ENCODE data around the gene TAF8. TPM values are rescaled to one million over a fixed set of nuclear protein-coding genes. Genes with fewer than 3 reads are reported as not detected.
"Not testable (repeated sequence)": the region's sequence is repeated elsewhere in the genome, so short reads cannot be mapped to it uniquely, and the experiment has no call there.

The TAF8 gene
- 10 to 100 TPM; 20.1 to 23.4 (median 21.1) TPM for polyA plus RNA-seq (ENCODE audit: insufficient read length in 4 of 4)

GRCh38 chr6:42050297-42051267, at the start of gene TAF8:
TAF8 (plus strand) TSS chr6:42050524; CDS start chr6:42050542, 18 bp downstream.
- peak; percentile 83 to 92 (median 84) for DNase-seq (ENCODE audit: low read depth in 4 of 4, low spot score in 3 of 4)

- no peak for DNase-seq (ENCODE audit: low read depth in 4 of 4, low spot score in 3 of 4)
Measured at GRCh38 chr6:42001506-42001905, 48.8 kb upstream of the TAF8 start.

- not testable (repeated sequence) for DNase-seq (ENCODE audit: low read depth in 4 of 4, low spot score in 3 of 4)
Measured at GRCh38 chr6:42003658-42004057, 46.7 kb upstream of the TAF8 start.

GRCh38 chr6:42007286-42008137, 42.8 kb upstream of the TAF8 start:
- no peak for DNase-seq (ENCODE audit: low read depth in 4 of 4, low spot score in 3 of 4)

GRCh38 chr6:42008138-42008528, 42.2 kb upstream of the TAF8 start:
- DNase-seq (ENCODE audit: low read depth in 4 of 4, low spot score in 3 of 4), result not testable (repeated sequence)

GRCh38 chr6:42009844-42010184, 40.5 kb upstream of the TAF8 start:
- DNase-seq (ENCODE audit: low read depth in 4 of 4, low spot score in 3 of 4), result no peak

GRCh38 chr6:42010185-42010891, 40.0 kb upstream of the TAF8 start:
- peak in 2 of 4 donors; percentile 33 to 45 for DNase-seq (ENCODE audit: low read depth in 4 of 4, low spot score in 3 of 4)

- DNase-seq (ENCODE audit: low read depth in 4 of 4, low spot score in 3 of 4), result no peak
Measured at GRCh38 chr6:42010909-42011308, 39.4 kb upstream of the TAF8 start.

- DNase-seq (ENCODE audit: low read depth in 4 of 4, low spot score in 3 of 4), result no peak
Measured at GRCh38 chr6:42012501-42013133, 37.7 kb upstream of the TAF8 start.

GRCh38 chr6:42013134-42013516, 37.2 kb upstream of the TAF8 start:
- no peak for DNase-seq (ENCODE audit: low read depth in 4 of 4, low spot score in 3 of 4)

- no peak for DNase-seq (ENCODE audit: low read depth in 4 of 4, low spot score in 3 of 4)
Measured at GRCh38 chr6:42017021-42017643, 33.2 kb upstream of the TAF8 start.

- no peak for DNase-seq (ENCODE audit: low read depth in 4 of 4, low spot score in 3 of 4)
Measured at GRCh38 chr6:42020967-42021366, 29.4 kb upstream of the TAF8 start.

- DNase-seq (ENCODE audit: low read depth in 4 of 4, low spot score in 3 of 4), result no peak
Measured at GRCh38 chr6:42021847-42022754, 28.2 kb upstream of the TAF8 start.

- DNase-seq (ENCODE audit: low read depth in 4 of 4, low spot score in 3 of 4), result no peak
Measured at GRCh38 chr6:42022755-42023384, 27.5 kb upstream of the TAF8 start.

- DNase-seq (ENCODE audit: low read depth in 4 of 4, low spot score in 3 of 4), result no peak
Measured at GRCh38 chr6:42025066-42025844, 25.1 kb upstream of the TAF8 start.

- no peak for DNase-seq (ENCODE audit: low read depth in 4 of 4, low spot score in 3 of 4)
Measured at GRCh38 chr6:42025845-42026243, 24.5 kb upstream of the TAF8 start.

GRCh38 chr6:42026540-42026939, 23.8 kb upstream of the TAF8 start:
- no peak for DNase-seq (ENCODE audit: low read depth in 4 of 4, low spot score in 3 of 4)

All from right renal pelvis (tissue), 4 donors.